ENCODE measurements around the gene ANKRD63.

ANKRD63 gene

GRCh38 chr15:40296561-40297230 is 13.8 kb upstream of the ANKRD63 start:
- H3K36me3 Mint-ChIP-seq (ENCODE audit: insufficient read depth) = peaks cover 27% of the 10 kb centered on the region
- DNase-seq = no peak
- H3K4me1 Mint-ChIP-seq (ENCODE audit: low read depth in 2 of 2) = peaks cover 7 to 8% of the 10 kb centered on the region in 2 donors
- H3K9me3 Mint-ChIP-seq = no peaks in the 10 kb centered on the region
- H3K27ac Mint-ChIP-seq = peak overlapping the region; percentile 44 to 68
- no peak for ATAC-seq (replicated peaks)
- no peaks in the 10 kb centered on the region for H3K27me3 Mint-ChIP-seq
- no peak overlapping the region for H3K4me3 Mint-ChIP-seq

- no peak for ATAC-seq (replicated peaks)
- H3K36me3 Mint-ChIP-seq (ENCODE audit: insufficient read depth) = peaks cover 22% of the 10 kb centered on the region
Measured at GRCh38 chr15:40295877-40296560, 13.2 kb upstream of the ANKRD63 start.

GRCh38 chr15:40295297-40295696 is 12.4 kb upstream of the ANKRD63 start:
- H3K27me3 Mint-ChIP-seq = no peaks in the 10 kb centered on the region
- H3K9me3 Mint-ChIP-seq = no peaks in the 10 kb centered on the region
- no peak for ATAC-seq (replicated peaks)
- no peak overlapping the region for H3K4me3 Mint-ChIP-seq
- DNase-seq = no peak
- H3K4me1 Mint-ChIP-seq (ENCODE audit: low read depth in 2 of 2) = peaks cover 4 to 8% of the 10 kb centered on the region in 2 donors
- peak overlapping the region; percentile 49 to 74 for H3K27ac Mint-ChIP-seq
- peaks cover 20% of the 10 kb centered on the region for H3K36me3 Mint-ChIP-seq (ENCODE audit: insufficient read depth)

More at GRCh38 chr15:40295877-40296560, 13.2 kb upstream of the ANKRD63 start:
- peak overlapping the region; percentile 44 to 49 for H3K27ac Mint-ChIP-seq
- H3K4me3 Mint-ChIP-seq = no peak overlapping the region
- no peak for DNase-seq
- no peaks in the 10 kb centered on the region for H3K27me3 Mint-ChIP-seq
- peaks cover 7 to 8% of the 10 kb centered on the region in 2 donors for H3K4me1 Mint-ChIP-seq (ENCODE audit: low read depth in 2 of 2)
- H3K9me3 Mint-ChIP-seq = no peaks in the 10 kb centered on the region

GRCh38 chr15:40293905-40294895 is 11.3 kb upstream of the ANKRD63 start:
- Mint-ChIP-seq H3K4me1 (ENCODE audit: low read depth in 2 of 2) (peaks cover 4 to 8% of the 10 kb centered on the region in 2 donors), H3K27ac (peak overlapping the region in 1 of 2 donors; percentile 66), H3K4me3 (no peak overlapping the region), H3K9me3 (no peaks in the 10 kb centered on the region), H3K36me3 (ENCODE audit: insufficient read depth) (peaks cover 9% of the 10 kb centered on the region), H3K27me3 (no peaks in the 10 kb centered on the region)
- DNase-seq (no peak), ATAC-seq (replicated peaks) (no peak)

GRCh38 chr15:40293006-40293405 is 10.1 kb upstream of the ANKRD63 start:
- H3K4me3 Mint-ChIP-seq = no peak overlapping the region
- no peak for DNase-seq
- ATAC-seq (replicated peaks) = no peak
- no peaks in the 10 kb centered on the region for H3K9me3 Mint-ChIP-seq
- H3K27me3 Mint-ChIP-seq = no peaks in the 10 kb centered on the region
- H3K36me3 Mint-ChIP-seq (ENCODE audit: insufficient read depth) = peaks cover 10% of the 10 kb centered on the region
- peaks cover 4 to 8% of the 10 kb centered on the region in 2 donors for H3K4me1 Mint-ChIP-seq (ENCODE audit: low read depth in 2 of 2)
- peak overlapping the region in 1 of 2 donors; percentile 66 for H3K27ac Mint-ChIP-seq

- ATAC-seq (replicated peaks) (no peak), DNase-seq (no peak)
- Mint-ChIP-seq H3K36me3 (ENCODE audit: insufficient read depth) (peaks cover 8% of the 10 kb centered on the region), H3K27me3 (no peaks in the 10 kb centered on the region), H3K4me1 (ENCODE audit: low read depth in 2 of 2) (peaks cover 4 to 8% of the 10 kb centered on the region in 2 donors), H3K4me3 (no peak overlapping the region), H3K27ac (no peak overlapping the region), H3K9me3 (no peaks in the 10 kb centered on the region)
Measured at GRCh38 chr15:40292246-40292645, 9.4 kb upstream of the ANKRD63 start.

GRCh38 chr15:40290918-40291574 is 8.2 kb upstream of the ANKRD63 start:
- Mint-ChIP-seq H3K9me3 (no peaks in the 10 kb centered on the region), H3K4me1 (ENCODE audit: low read depth in 2 of 2) (peaks cover 0 to 4% of the 10 kb centered on the region in 2 donors), H3K27me3 (no peaks in the 10 kb centered on the region), H3K27ac (no peak overlapping the region), H3K4me3 (no peak overlapping the region), H3K36me3 (ENCODE audit: insufficient read depth) (peaks cover 8% of the 10 kb centered on the region)
- DNase-seq = no peak
- no peak for ATAC-seq (replicated peaks)

- Mint-ChIP-seq H3K4me3 (no peak overlapping the region), H3K9me3 (no peaks in the 10 kb centered on the region), H3K27me3 (no peaks in the 10 kb centered on the region), H3K27ac (peak overlapping the region in 1 of 2 donors; percentile 51), H3K4me1 (ENCODE audit: low read depth in 2 of 2) (peaks cover 0 to 6% of the 10 kb centered on the region in 2 donors), H3K36me3 (ENCODE audit: insufficient read depth) (peaks cover 8% of the 10 kb centered on the region)
- ATAC-seq (replicated peaks) (no peak), DNase-seq (no peak)
Measured at GRCh38 chr15:40290545-40290917, 7.7 kb upstream of the ANKRD63 start.

- ATAC-seq (replicated peaks) (no peak), DNase-seq (no peak)
- no peak overlapping the region for H3K4me3 Mint-ChIP-seq
- peaks cover 0 to 2% of the 10 kb centered on the region in 2 donors for H3K4me1 Mint-ChIP-seq (ENCODE audit: low read depth in 2 of 2)
- H3K36me3 Mint-ChIP-seq (ENCODE audit: insufficient read depth) = peaks cover 8% of the 10 kb centered on the region
- H3K27ac Mint-ChIP-seq = peak overlapping the region in 1 of 2 donors; percentile 12
- no peaks in the 10 kb centered on the region for H3K27me3 Mint-ChIP-seq
- H3K9me3 Mint-ChIP-seq = no peaks in the 10 kb centered on the region
Measured at GRCh38 chr15:40289140-40289775, 6.4 kb upstream of the ANKRD63 start.

- Mint-ChIP-seq H3K4me3 (no peak overlapping the region), H3K9me3 (no peaks in the 10 kb centered on the region), H3K4me1 (ENCODE audit: low read depth in 2 of 2) (peaks cover 0 to 2% of the 10 kb centered on the region in 2 donors), H3K27me3 (no peaks in the 10 kb centered on the region), H3K27ac (peak overlapping the region in 1 of 2 donors; percentile 12), H3K36me3 (ENCODE audit: insufficient read depth) (peaks cover 8% of the 10 kb centered on the region)
- DNase-seq = no peak
- ATAC-seq (replicated peaks) = no peak
Measured at GRCh38 chr15:40287968-40288367, 5.1 kb upstream of the ANKRD63 start.

- no peak overlapping the region for H3K4me3 Mint-ChIP-seq
- DNase-seq = no peak
- peaks cover 0 to 2% of the 10 kb centered on the region in 2 donors for H3K4me1 Mint-ChIP-seq (ENCODE audit: low read depth in 2 of 2)
- peaks cover 8% of the 10 kb centered on the region for H3K36me3 Mint-ChIP-seq (ENCODE audit: insufficient read depth)
- no peak overlapping the region for H3K27ac Mint-ChIP-seq
- no peak for ATAC-seq (replicated peaks)
- H3K9me3 Mint-ChIP-seq = no peaks in the 10 kb centered on the region
- no peaks in the 10 kb centered on the region for H3K27me3 Mint-ChIP-seq
Measured at GRCh38 chr15:40287505-40287904, 4.6 kb upstream of the ANKRD63 start.

- no peak for DNase-seq
- Mint-ChIP-seq H3K9me3 (no peaks in the 10 kb centered on the region), H3K4me1 (ENCODE audit: low read depth in 2 of 2) (peaks cover 0 to 2% of the 10 kb centered on the region in 2 donors), H3K4me3 (no peak overlapping the region), H3K27ac (no peak overlapping the region), H3K36me3 (ENCODE audit: insufficient read depth) (peaks cover 8% of the 10 kb centered on the region), H3K27me3 (no peaks in the 10 kb centered on the region)
- no peak for ATAC-seq (replicated peaks)
Measured at GRCh38 chr15:40286794-40287193, 3.9 kb upstream of the ANKRD63 start.
